Sigmoid colon (tissue), 7 donors: Measurements from ENCODE around the gene CSRNP2. TPM values are rescaled to one million over a fixed set of nuclear protein-coding genes. Genes with fewer than 3 reads are reported as not detected.

Experiments used
- DNase-seq: peaks from one replicate; pipeline ENCODE4 v3.0.0-alpha.2; 2019
- H3K27ac ChIP-seq, 4 donors: fragments of 200-600 bp; sonication (generic); one replicate each; pipeline ENCODE4 v1.5.1; 2016 to 2019; ENCODE audit warnings: mild to moderate bottlenecking in 1 of 4
- H3K27me3 ChIP-seq, 3 donors: fragments of 200-600 bp; sonication (generic); one replicate each; pipeline ENCODE4 v1.5.1; 2019; ENCODE audit warnings: mild to moderate bottlenecking in 1 of 3
- H3K36me3 ChIP-seq, 4 donors: fragments of 200-600 bp; sonication (generic); one replicate each; pipeline ENCODE4 v1.5.1; 2016 to 2019
- H3K4me1 ChIP-seq, 4 donors: fragments of 200-600 bp; sonication (generic); one replicate each; pipeline ENCODE4 v1.5.1; 2017 to 2019
- H3K4me3 ChIP-seq, 4 donors: fragments of 200-600 bp; sonication (generic); one replicate each; pipeline ENCODE4 v1.5.1; 2017 to 2019; ENCODE audit warnings: mild to moderate bottlenecking in 2 of 4, moderate library complexity in 1 of 4
- H3K9me3 ChIP-seq, 4 donors: fragments of 200-600 bp in 3 of 4; sonication (generic) in 3 of 4; one replicate each; pipeline versions ENCODE4 v1.5.1 to v1.6.1; 2013 to 2019
- CTCF ChIP-seq, 4 experiments: fragments of 450-650 bp in 3 of 4; fragments of 200-600 bp in 1 of 4; IDR thresholded peaks; one replicate each; pipeline ENCODE4 v1.5.1; 2016 to 2019; ENCODE audit warnings: antibody characterized with exemption in 4 of 4, mild to moderate bottlenecking in 3 of 4, moderate library complexity in 2 of 4
- EP300 ChIP-seq, 4 donors: sonication (generic); formaldehyde crosslinking; IDR thresholded peaks; one replicate each; pipeline ENCODE4 v1.6.1; 2017; ENCODE audit warnings: antibody characterized with exemption in 4 of 4
- POLR2A ChIP-seq, 2 donors: fragments of 450-650 bp; IDR thresholded peaks; one replicate each; pipeline ENCODE4 v1.6.1; 2016; ENCODE audit warnings: antibody characterized with exemption in 2 of 2, mild to moderate bottlenecking in 2 of 2, moderate library complexity in 2 of 2
- POLR2AphosphoS5 ChIP-seq, 4 donors: sonication (generic); formaldehyde crosslinking; IDR thresholded peaks; one replicate each; pipeline ENCODE4 v1.6.1; 2017; ENCODE audit warnings: antibody characterized with exemption in 4 of 4
- WGBS, 2 donors: extraction: QIAGEN DNeasy Blood & Tissue Kit; methylation state at CpG; one replicate each; pipeline ENCODE4 v1.1.7; 2013; 5-methylcytosine and 5-hydroxymethylcytosine counted together
- intact Hi-C: fragments of 100-400 bp; cut with DNase I; formaldehyde crosslinking; loops from one replicate; pipeline ENCODE4 v1.15.1; 2023
- polyA plus RNA-seq, 3 donors: library from polyadenylated mRNA; stranded (reverse); fragments of 200-250 nt; gene quantifications; one replicate each; pipeline ENCODE4 v1.2.3, GENCODE V29; 2013
- total RNA-seq, 4 donors: library from RNA; depleted of rRNA; stranded (reverse); fragments of >200 nt; gene quantifications; one replicate each; pipeline ENCODE4 v1.1.0, GENCODE V29; 2016
- donor health status: healthy with polysubstance abuse.
- donor health status: Bipolar disorder and iron deficiency.
- donor health status: healthy.

CSRNP2 gene
- total and polyA plus RNA-seq, 7 donors: 8.4 to 23.9 (median 17.4) TPM

GRCh38 chr12:51065530-51065929 lies 17.9 kb downstream of the CSRNP2 start:
- no peaks in the 10 kb centered on the region for H3K4me1 ChIP-seq
- H3K27me3 ChIP-seq: no peaks in the 10 kb centered on the region
- no peaks in the 10 kb centered on the region for H3K9me3 ChIP-seq
- no peak for DNase-seq
- H3K4me3 ChIP-seq: no peak overlapping the region
- H3K27ac ChIP-seq: no peak overlapping the region
- intact Hi-C loops: no loop called here
- 94 to 98% methylated on average over 5 of the region's 5 CpGs for WGBS, 2 donors
- TF ChIP-seq POLR2A (IDR thresholded peaks at IDR 0.05): no peak
- H3K36me3 ChIP-seq: peaks cover 34 to 99% (median 48%) of the 10 kb centered on the region in 4 donors

- TF ChIP-seq CTCF (IDR thresholded peaks at IDR 0.05) (no peak), POLR2A (IDR thresholded peaks at IDR 0.05) (no peak), EP300 (IDR thresholded peaks at IDR 0.05) (no peak), POLR2AphosphoS5 (IDR thresholded peaks at IDR 0.05) (no peak)
- Histone ChIP-seq H3K4me1 (no peaks in the 10 kb centered on the region), H3K36me3 (peaks cover 40 to 100% (median 64%) of the 10 kb centered on the region in 4 donors), H3K27me3 (no peaks in the 10 kb centered on the region), H3K27ac (no peak overlapping the region), H3K9me3 (no peaks in the 10 kb centered on the region), H3K4me3 (no peak overlapping the region)
- intact Hi-C loops: no loop called here
- 78 to 85% methylated on average over 9 of the region's 9 CpGs for WGBS, 2 donors
- DNase-seq: no peak
Measured at GRCh38 chr12:51062631-51063397, 20.6 kb downstream of the CSRNP2 start.

GRCh38 chr12:51059086-51059485 lies 24.3 kb downstream of the CSRNP2 start:
- WGBS, 2 donors: 84 to 87% methylated on average over 7 of the region's 7 CpGs
- Histone ChIP-seq H3K4me1 (no peaks in the 10 kb centered on the region), H3K27me3 (no peaks in the 10 kb centered on the region), H3K36me3 (peaks cover 32 to 99% (median 64%) of the 10 kb centered on the region in 4 donors), H3K4me3 (no peak overlapping the region), H3K27ac (no peak overlapping the region), H3K9me3 (no peaks in the 10 kb centered on the region)
- TF ChIP-seq POLR2A (IDR thresholded peaks at IDR 0.05) (no peak), POLR2AphosphoS5 (IDR thresholded peaks at IDR 0.05) (no peak)
- intact Hi-C loops: no loop called here
- DNase-seq: no peak

- TF ChIP-seq POLR2AphosphoS5 (IDR thresholded peaks at IDR 0.05): no peak
- no peak for TF ChIP-seq CTCF (IDR thresholded peaks at IDR 0.05)
- no peak for TF ChIP-seq EP300 (IDR thresholded peaks at IDR 0.05)
- TF ChIP-seq POLR2A (IDR thresholded peaks at IDR 0.05): no peak
- Histone ChIP-seq H3K27ac (no peak overlapping the region), H3K36me3 (peaks cover 25 to 99% (median 65%) of the 10 kb centered on the region in 4 donors), H3K9me3 (no peaks in the 10 kb centered on the region), H3K4me3 (no peak overlapping the region), H3K4me1 (no peaks in the 10 kb centered on the region), H3K27me3 (no peaks in the 10 kb centered on the region)
- 76 to 82% methylated on average over 5 of the region's 5 CpGs for WGBS, 2 donors
- intact Hi-C loops: no loop called here
- DNase-seq: no peak
Measured at GRCh38 chr12:51056242-51056641, 27.2 kb downstream of the CSRNP2 start.

- Histone ChIP-seq H3K27ac (no peak overlapping the region), H3K4me1 (peaks cover 0 to 3% (median 1%) of the 10 kb centered on the region in 4 donors), H3K9me3 (no peaks in the 10 kb centered on the region), H3K4me3 (no peak overlapping the region), H3K27me3 (no peaks in the 10 kb centered on the region), H3K36me3 (peaks cover 25 to 96% (median 63%) of the 10 kb centered on the region in 4 donors)
- intact Hi-C loops: no loop called here
- no peak for DNase-seq
- 95 to 97% methylated on average over 2 of the region's 2 CpGs for WGBS, 2 donors
- TF ChIP-seq EP300 (IDR thresholded peaks at IDR 0.05) (no peak), POLR2AphosphoS5 (IDR thresholded peaks at IDR 0.05) (no peak), POLR2A (IDR thresholded peaks at IDR 0.05) (no peak), CTCF (IDR thresholded peaks at IDR 0.05) (no peak)
Measured at GRCh38 chr12:51055060-51055459, 28.3 kb downstream of the CSRNP2 start.
